HuH-7 (cell line): Measurements from ENCODE around the gene GC.
"Not testable (repeated sequence)": the region's sequence is repeated elsewhere in the genome, so short reads cannot be mapped to it uniquely, and the experiment has no call there.

Experiments
- DNase-seq: peaks from one replicate; pipeline ENCODE4 v3.0.0; 2011; ENCODE audit warnings: low spot score

The GC gene

DNA sequence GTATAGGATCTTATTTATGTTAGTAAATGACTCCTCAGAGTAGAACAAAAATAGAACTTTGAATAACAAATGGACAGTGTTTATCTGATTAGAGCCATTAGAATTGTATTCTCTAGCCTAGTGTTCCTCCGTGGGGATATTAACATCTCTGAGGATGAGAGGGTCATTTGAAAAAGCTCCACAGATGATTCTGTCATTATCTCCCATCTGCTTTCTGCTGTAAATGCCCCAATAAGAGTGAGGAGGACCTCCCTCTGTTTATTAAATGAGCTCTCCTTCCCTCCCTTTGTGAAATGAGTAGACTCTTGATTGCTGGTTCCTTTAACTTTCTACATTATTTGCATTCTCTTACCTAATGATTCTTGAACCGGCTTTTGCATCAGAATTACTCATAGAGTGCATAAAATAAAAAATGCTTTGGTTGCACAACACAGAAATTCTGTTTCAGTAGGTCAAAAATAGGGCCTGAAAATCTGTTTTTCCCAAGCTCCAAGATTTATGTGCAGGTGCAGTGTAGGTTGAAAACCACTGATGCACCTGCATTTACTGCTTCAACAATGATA is 18.0 kb downstream of the GC start:
- no peak for DNase-seq

DNA sequence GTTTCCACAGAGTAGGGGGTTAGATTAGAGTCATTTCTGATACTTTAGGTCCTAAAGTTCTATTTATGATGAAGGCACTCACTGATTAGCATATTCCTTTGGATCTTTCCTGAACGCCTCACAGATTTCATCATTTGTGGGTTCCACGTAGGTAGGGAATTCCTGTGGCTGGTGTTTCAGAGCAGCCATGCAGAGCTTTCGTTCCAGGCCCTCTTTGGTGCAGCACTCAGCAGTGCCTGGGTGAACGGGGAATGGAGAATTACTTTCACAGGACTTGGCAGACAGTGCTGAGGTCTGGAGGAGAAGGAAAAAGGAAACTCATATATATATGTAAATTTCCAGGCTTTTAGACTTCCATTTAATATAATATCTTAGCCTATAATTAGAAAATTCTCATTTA is 18.5 kb downstream of the GC start:
- DNase-seq, result no peak

DNA sequence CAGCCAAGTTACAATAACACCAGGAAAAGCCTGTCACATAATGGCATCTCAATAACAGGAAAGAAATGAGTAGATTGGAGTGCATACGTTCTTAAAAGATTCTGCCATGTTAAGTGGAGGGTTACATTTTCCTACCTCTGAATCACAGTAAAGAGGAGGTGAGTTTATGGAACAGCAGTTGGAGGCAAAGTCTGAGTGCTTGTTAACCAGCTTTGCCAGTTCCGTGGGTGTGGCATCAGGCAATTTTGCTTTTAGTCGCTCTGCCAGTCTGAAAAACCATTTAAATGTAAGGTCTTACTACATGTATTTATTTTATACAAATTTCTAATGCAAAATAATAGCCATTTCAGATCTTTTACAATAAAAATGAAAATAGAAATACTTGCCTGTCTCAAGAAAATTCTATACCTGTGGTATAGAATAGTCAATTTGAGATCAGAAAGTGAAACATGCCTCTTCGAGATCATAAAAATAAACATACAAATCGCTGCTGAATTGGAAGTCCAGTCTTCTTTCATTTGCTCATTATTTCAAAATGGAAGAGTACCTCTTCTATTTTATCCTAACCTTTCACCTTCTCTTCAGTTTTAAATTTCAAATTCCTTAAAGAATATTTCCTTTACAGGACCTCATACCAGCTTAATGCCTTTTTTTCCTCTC is 31.4 kb downstream of the GC start:
- DNase-seq, result no peak

DNA sequence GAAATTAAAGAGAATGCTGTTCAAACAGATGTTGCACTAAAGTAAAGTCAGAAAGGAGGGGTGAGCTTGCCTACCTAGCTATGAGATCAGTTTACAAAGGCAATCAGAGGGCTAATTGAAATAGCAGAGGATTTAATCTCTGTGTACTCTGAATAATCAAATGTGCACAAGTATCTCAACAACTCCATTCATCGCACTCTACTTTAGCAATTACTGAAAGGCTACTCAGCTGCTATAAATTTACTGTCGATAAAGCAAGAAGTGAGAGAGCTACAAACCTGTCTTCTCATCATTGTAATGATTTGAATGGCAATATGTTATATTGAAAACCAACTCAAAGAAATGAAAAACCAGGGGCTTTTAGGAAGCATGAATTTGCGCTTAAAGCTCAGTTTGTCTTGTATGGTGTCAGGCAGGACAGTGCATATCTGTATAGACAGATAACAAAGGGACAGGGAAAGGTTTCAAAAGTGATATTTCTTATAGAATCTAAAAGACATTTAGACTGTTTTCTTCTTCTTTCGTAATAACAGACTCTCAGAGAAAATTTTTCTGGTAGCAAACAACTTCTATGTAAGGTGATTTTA is 34.8 kb downstream of the GC start:
- DNase-seq, result no peak

DNA sequence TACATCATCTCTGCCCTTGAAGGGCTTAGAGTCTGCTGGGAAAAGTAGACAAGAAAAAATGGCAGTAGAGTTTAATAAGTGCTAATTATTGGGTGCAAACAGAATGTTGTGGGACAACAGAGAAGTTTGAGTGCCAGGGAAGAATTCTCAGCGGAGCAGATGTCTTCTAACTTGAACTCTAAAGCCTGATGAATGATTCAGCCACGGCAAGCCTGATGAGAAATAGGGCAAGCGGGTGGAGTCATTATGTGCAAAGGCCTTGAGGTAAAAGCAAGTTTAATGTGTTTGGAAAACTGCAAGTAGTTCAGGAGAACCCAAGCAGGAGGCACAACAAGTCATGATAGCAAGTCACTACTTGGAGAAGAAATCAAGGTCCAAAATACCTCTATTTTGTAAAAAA is 37.5 kb downstream of the GC start:
- no peak for DNase-seq

DNA sequence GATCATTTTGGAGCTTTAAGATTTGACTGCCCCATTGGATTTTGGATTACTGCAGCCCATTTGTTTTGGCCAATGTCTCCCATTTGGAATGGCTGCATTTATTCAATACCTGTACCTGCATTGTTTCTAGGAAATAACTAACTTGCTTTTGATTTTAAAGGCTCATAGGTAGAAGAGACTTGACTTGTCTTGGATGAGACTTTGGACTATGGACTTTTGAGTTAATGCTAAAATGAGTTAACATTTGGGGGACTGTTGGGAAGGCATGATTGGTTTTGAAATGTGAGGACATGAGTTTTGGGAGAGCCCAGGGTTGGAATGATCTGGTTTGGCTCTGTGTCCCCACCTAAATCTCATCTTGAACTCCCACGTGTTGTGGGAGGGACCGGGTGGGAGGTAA is 45.1 kb downstream of the GC start:
- not testable (repeated sequence) for DNase-seq

DNA sequence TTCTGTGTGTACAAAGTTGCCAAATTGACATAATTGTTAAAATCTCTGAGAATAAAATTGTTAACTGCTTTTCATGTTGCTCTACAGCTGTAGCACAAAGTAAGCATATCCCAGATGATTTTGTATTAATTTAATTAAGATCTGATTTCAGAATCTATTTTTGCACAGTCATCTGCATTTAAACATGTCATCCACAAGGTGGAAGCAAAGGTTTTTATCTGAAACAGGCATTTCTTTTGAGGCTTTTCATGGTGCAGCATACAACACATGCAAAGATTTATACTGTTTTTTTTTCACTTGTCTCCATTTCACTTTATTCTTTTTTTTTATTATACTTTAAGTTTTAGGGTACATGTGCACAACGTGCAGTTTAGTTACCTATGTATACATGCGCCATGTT is 51.2 kb downstream of the GC start:
- DNase-seq, result peak; percentile 11

DNA sequence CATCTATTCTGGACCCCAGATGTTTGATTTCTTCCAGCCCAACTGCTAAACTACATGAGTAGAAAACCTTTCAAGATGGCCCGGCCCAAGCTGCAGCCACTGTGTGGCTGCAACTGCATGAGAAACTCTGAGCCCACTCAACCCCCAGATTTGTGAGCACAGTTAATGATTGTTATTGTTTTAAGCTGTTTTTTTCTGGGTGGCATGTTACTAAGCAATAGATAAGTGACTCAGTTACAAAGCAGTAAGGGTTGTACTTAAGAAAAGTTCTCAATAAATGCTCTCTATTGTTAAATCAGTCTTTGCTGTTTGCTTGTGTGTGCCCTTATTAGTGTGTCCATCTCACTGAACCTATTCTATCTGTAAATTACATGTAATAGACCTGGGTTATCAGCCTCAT is 51.8 kb downstream of the GC start:
- no peak for DNase-seq

DNA sequence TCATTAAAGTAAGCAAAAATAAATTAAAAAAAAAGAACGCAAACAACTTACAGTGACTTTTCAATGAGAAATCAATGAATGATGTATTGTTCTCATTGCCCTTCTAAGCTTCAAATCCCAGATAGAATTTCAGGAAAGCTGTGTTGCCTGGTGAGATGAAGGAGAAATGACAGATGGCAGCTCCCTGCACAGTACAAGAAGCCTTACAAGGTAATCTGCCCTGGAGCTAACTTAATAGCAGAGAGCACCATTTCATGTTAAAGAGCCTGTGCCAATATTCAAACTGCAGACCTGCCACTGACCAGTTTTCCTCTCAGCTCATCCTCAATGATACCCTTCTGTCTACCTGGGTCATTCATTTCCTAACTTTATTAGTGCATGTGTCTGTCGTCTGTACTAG is 54.0 kb downstream of the GC start:
- DNase-seq, result no peak

DNA sequence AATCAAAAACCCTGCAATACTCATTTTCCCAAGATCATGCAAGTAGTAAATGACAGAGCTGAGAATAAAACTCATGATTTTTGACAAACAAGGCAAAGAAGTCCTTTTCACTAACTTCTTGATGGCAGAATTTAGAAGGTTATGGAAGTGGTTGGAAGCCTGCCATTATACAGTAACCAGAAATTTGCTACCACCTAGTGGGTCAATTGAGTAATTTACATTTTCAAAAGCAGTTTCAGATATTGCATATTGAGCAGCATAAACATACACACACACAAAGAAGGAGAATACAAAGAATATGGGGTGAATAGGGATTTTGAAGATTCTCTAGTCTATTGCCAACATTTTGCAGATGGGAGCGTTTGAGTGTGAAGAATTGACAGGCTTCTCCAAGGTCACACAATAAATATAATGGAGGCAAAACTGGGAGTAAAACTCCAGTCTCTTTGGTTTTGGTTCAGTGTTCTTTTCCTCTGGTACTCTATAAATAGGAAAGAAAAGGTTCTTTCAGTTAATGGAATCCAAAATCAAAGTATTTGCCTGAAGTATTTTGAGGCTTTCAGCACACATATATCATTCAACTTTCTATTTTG is 70.2 kb downstream of the GC start:
- DNase-seq, result peak; percentile 8

DNA sequence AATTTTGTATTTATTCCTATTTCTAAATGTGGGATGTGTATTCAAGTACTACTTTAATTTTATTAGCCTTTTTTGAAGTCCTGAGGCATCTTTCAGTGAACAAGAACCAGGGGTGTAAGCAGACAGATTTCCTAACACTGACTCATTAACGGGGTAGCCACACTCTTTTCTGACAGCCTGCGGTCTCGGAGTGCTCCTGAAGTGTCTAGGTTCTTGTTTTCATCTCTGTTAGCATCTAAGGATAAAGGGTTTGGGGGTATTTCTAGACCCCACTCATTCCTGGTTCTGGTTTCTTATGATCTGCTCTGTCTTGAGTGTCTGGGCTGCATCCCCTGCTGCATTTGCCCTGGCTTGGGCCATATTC is 71.9 kb downstream of the GC start:
- DNase-seq, result no peak

DNA sequence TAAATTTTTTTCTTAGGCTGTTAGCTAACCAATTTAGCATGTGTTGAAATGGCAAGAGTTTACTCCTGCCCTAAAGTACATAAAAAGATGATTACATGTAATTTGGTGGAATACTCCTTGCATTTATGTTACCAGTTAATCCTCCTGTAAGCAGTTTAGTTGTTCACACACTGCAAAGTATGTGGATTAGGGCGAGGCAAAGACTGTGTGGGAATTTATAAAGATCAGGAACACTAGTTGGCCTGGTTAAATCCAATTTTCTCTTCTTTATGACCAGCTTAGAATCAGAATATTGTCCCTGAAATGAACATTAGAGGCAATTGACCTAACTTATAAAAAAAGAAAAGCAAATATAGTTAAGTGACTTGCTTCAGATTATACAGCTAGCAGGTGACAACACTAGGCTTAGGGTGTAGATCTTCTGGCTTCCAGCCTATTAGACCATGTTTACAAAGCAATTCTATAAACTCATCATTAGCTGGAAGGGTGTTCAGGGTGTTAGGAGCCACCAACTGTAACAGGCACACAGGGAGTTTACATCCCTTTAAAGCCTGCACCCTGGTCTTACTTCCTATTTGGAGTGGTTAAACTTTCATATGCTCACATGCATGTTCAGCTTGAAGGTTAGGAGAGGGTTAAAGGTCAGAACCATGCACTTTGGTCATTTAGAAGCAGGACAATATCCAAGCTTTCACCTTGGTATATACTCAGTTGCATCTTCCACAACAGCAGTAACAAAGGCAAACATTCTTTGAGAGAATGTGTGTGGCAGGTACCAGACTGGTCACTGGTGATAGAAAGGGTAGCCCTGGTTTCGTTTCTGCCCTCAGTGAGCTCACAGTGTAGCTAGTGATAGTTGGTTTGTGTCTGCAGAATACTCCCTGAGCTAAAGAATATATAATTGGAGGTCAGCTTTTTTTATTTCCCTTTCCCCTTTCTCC is 72.6 kb downstream of the GC start:
- no peak for DNase-seq

DNA sequence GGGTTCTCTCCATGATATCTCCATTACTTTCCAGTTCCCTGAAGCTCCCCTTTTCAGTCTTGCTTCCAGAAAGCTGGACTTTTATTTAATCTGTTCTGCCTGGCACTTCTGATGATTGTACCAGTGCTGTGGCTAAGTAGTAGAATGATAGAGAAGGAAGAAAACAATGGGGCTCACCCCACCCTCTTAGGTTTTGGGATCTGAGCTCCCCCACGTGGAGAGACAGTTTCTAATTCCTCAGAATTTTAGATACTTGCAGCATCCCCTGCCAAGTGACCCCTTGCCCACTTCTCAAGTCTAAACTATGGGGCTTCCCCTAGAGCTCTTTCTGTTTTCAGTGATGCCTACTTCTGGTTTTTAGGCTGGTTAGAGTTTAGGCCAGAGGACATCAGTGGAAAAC is 73.9 kb downstream of the GC start:
- no peak for DNase-seq

DNA sequence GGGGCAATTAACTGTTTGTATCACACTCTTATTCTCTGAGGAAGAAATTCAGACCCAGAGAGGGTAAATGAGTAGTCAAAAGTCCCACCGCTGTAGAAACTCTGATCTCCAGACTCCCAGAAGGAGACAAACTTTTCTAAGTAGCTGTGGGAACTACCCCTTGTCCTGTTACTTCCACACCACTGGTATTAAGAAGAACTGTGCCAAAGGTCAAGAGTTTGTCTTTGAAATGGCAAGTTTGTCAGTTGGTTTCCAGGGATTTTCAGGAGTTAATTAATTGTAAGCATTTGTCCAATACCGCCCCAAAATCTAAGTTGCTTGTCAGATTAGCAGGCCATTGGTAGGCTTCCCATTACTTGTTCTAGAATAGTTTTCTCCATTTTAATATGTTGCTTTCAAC is 85.7 kb downstream of the GC start:
- DNase-seq, result no peak

DNA sequence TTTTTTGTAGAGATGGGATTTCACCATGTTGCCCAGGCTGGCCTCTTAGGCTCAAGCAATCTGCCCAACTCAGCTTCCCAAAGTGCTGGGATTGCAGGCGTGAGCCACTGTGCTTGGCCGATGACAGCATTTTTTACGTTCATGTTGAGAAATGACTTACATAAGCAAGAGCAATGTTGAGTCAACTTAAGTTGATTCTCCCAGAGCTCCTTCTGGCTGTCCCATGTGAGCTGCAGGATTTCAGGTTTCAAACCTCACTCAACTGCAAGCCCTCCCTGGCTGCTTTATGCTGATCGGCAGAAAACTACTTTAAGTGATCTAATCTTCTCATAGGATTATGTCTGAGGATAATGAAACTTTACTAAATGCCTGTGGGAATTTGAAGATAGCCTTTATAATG is 86.8 kb downstream of the GC start:
- DNase-seq, result no peak

DNA sequence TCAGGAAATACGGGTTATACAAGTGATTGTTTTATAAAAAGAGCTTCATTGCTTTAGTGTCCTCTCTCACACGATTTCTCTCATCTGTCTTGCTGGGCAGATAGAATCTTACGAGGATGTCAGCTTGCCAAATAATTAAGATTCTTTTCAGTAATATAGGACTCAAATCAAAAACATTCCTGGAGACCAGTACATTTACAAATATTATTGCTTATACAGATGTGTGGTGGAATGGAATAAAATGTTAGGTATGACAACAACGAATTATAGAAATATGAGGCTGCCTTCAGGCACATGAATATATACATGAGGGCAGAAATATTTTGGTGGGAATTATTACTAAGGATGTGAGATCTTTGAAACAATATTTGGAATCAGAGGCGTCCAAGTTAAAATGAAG is 88.9 kb downstream of the GC start:
- DNase-seq, result no peak

DNA sequence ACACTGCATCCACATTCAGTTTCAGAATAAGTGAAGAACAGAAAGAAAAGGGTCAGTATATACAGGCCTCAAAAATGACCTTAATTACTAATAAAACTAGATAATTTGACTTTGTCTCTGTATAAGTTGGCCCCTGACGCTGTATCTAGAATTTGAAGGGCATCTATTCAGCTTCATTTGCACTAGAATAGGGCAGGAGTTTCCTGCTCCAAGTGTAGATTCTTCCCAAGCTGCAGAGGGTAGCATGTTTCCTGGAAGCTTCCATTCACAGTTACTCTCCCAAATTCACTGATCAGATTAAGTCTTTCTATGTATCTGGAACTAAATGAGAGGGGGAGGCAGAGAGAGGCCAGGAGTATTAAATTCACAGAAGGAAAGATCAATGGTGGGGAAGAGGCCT is 90.9 kb downstream of the GC start:
- DNase-seq, result no peak

DNA sequence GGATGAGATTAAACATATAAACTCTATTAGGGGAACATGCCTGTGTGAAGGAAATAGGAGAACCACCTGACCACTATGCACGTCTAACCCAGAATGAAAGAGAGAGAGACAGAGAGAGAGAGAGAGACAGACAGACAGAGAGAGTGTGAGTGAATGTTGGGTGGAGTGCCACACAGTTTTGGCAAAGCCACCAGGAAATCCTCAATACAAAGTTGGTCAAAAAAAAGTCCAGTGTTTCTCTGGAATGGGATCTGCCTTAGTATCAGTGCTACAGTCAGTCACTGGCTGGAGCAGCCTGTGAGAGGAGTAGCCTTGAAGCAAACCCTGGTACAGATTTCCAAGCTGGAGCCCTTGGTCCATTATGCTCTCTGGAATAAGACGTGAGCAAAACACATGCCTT is 91.7 kb downstream of the GC start:
- no peak for DNase-seq
